NCI-H526 (cell line): Measurements from ENCODE around the gene ME3.

Experiments used
- DNase-seq, 2 experiments: peaks; one replicate each; lab custom pipeline; 2025; lab: John Stamatoyannopoulos, UW

ME3 gene

GRCh38 chr11:86460461-86461385, 211.7 kb downstream of the ME3 start:
- DNase-seq, result no peak

- no peak for DNase-seq
These were observed 212.5 kb downstream of the ME3 start for GRCh38 chr11:86459682-86460460.

GRCh38 chr11:86459002-86459385, 213.4 kb downstream of the ME3 start:
- no peak for DNase-seq

- no peak for DNase-seq
These were observed 214.0 kb downstream of the ME3 start for GRCh38 chr11:86458294-86459001.

GRCh38 chr11:86456075-86456939, 216.1 kb downstream of the ME3 start:
- DNase-seq, result peak; percentile 80 to 95

GRCh38 chr11:86453290-86454030, 219.0 kb downstream of the ME3 start:
- DNase-seq, result no peak

- no peak for DNase-seq
These were observed 222.3 kb downstream of the ME3 start for GRCh38 chr11:86449993-86450629.

- DNase-seq, result no peak
These were observed 224.5 kb downstream of the ME3 start for GRCh38 chr11:86447763-86448480.

GRCh38 chr11:86446924-86447285, 225.5 kb downstream of the ME3 start:
- DNase-seq, result no peak

GRCh38 chr11:86446163-86446923, 226.1 kb downstream of the ME3 start:
- no peak for DNase-seq

- no peak for DNase-seq
These were observed 227.4 kb downstream of the ME3 start for GRCh38 chr11:86444981-86445380.

GRCh38 chr11:86443415-86443814, 229.0 kb downstream of the ME3 start:
- DNase-seq, result no peak

- no peak for DNase-seq
These were observed 229.6 kb downstream of the ME3 start for GRCh38 chr11:86442827-86443226.

- no peak for DNase-seq
These were observed 230.0 kb downstream of the ME3 start for GRCh38 chr11:86442420-86442819.

GRCh38 chr11:86440843-86441242, 231.6 kb downstream of the ME3 start:
- DNase-seq, result no peak

GRCh38 chr11:86440305-86440716, 232.1 kb downstream of the ME3 start:
- no peak for DNase-seq

- no peak for DNase-seq
These were observed 233.7 kb downstream of the ME3 start for GRCh38 chr11:86438685-86439084.

GRCh38 chr11:86435711-86436110, 236.7 kb downstream of the ME3 start:
- DNase-seq, result no peak
